Kidney tubule cell (primary cell): ENCODE measurements around the gene C1QTNF9.
A peak's percentile ranks its signal among the peaks of the same experiment; 100 is the strongest.
"Not testable (repeated sequence)": the region's sequence is repeated elsewhere in the genome, so short reads cannot be mapped to it uniquely, and the experiment has no call there.

Source experiments
- DNase-seq: peaks from one replicate; pipeline ENCODE4 v3.0.0-alpha.2; 2018; ENCODE audit warnings: low spot score

Gene C1QTNF9, protein sequence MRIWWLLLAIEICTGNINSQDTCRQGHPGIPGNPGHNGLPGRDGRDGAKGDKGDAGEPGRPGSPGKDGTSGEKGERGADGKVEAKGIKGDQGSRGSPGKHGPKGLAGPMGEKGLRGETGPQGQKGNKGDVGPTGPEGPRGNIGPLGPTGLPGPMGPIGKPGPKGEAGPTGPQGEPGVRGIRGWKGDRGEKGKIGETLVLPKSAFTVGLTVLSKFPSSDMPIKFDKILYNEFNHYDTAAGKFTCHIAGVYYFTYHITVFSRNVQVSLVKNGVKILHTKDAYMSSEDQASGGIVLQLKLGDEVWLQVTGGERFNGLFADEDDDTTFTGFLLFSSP

DNA sequence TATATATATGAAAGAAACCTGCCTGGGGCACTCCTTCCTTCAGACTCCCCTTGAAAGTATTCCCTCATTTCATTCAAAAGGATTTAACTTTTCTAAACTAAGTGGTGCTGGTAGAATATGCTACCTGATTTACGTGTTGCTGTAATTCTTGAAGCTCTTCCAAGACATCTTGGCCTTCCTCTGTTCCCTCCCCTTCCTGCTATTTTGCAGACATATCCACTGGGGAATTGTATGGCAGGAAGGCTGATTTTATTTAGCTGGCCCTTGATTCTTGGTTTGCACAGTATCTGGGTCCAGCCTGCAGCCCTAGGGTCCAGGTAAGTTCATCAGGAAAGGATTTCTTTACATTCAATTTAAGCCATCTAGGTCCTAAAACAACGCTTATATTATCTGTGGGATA is at the start of gene C1QTNF9:
TSS of gene C1QTNF9 (plus strand) at position 281 of the 400 bp plus-strand sequence. CDS start 6,424 bp downstream, outside the sequence.
- not testable (repeated sequence) for DNase-seq

DNA sequence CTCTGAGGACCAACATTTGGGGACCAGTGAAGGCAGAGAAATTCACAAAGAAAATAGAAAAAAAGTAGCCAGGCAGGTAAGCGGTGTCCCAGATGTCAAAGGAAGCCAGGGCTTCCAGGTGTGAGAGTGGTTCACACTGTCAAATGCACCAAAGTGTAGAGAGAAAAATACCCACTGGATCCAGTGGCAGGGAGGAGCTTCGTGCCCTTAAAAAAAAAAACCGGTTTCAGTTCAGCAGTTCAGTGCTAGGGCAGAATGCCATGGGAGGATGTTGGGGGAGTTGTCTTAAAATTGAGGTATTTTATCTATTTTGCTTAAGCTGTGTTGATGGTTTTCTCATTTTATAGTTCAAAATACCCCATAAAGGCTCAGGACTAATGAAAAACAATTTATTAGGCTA is 47.8 kb upstream of the C1QTNF9 start:
- peak; percentile 28 for DNase-seq

DNA sequence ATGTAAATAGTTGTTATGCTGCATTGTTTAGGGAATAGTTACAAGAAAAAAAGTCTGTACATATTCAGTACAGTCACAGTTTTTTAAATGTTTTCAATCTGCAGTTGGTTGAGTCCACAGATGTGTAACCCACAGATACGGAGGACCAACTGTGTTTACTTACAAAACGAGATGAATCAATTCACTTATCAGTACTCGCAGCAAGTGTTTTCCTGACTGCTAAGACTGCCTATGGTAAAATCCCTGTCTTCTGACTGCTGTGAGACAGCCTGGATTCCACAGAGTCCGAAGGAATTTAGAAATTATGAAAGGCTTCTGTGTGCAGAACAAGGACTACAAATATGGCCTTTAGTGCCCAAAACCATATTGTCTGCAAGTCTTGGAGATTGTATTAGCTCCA is 45.7 kb upstream of the C1QTNF9 start:
- DNase-seq, result no peak

DNA sequence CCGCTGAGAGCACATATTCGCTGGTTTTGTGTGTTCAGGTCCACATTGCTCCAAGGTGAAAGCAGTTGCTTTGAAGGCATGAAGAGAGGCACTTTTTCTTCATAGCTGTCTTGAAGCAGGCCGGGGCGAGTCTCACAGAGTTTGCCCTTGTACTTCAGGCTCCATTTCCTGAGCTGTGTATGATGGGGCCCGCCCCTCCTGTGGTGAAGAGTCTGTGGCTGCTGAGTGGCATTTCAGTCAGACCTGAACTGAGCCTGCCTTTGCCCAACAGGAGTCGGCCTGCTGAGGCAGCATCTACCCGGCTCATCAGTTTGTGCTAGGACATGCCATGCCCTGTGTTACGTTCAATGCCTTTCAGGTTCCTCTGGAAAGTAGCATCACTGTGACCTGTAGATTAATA is 44.4 kb upstream of the C1QTNF9 start:
- DNase-seq, result peak; percentile 30

DNA sequence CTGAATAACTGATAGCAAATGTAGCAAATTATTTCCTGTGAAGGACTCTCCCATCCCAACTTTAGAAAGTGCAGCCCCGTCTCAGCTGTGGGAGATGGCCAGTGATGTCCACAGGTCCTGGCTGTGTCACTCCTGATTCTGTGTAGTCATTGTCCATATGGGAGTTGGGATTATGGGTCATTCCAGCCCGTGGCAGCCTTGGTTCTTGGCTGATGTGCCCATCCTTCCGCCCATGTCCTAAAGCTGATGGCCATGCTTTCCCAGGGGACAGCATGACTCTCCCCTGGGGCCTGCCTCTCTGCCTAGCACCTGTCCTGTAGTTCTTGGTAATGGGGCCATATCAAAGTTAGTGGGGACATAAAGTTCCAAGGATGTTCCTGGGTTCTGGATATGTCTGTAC is 43.9 kb upstream of the C1QTNF9 start:
- DNase-seq, result no peak

DNA sequence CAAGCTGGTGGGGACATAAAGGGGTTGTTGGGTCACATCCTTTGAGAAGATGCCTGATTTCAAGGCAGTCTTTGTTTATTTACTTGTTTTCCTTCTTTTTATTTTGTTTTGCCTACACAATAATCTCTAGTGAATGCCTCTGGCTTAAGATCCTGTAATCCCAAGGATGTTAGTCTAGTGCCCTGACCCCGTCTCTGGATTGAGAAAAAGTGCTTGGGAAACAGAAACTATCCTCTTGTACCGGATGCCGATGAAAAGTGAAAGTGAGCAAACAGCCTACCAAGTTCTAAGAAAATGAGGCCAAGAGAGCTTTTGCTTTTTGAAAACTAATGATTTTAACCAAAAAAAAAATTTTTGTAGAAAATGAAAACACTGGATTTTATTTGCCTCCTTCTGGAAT is 42.1 kb upstream of the C1QTNF9 start:
- DNase-seq, result no peak

DNA sequence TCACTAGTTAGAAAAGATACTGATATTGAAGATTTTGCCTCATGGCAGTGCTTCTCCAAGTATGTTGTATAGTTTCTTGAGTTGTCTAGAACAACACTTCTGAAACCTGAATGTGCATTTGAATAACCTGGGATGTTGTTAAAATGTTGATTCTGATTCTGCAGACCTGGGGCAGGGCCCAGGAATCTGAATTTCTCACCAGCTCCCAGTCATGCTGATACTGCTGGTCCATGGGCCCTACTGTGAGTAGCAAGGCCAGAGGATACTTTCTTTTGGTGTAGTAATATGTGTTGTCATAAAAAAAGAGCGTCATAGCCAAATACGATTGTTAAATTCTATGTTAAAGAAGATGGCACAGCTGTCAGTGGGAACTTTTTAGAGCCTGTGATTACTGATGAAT is 41.6 kb upstream of the C1QTNF9 start:
- DNase-seq, result no peak

DNA sequence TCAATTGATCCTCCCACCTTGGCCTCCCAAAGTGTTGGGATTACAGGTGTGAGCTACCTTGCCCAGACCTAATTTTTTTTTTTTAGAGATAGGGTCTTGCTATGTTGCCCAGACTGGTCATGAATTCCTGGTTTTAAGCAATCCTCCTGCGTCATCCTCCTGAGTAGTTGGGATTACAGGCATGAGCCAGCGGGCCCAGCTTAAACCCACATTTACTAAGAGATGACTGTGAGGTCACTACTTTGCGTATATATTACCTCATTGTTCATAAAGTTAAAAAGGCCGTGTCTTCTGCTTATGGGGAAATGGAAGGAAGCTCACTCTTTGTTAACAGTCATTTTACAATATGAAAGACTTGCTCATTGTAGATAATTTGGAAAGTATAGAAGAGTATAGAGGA is 39.6 kb upstream of the C1QTNF9 start:
- DNase-seq, result no peak

DNA sequence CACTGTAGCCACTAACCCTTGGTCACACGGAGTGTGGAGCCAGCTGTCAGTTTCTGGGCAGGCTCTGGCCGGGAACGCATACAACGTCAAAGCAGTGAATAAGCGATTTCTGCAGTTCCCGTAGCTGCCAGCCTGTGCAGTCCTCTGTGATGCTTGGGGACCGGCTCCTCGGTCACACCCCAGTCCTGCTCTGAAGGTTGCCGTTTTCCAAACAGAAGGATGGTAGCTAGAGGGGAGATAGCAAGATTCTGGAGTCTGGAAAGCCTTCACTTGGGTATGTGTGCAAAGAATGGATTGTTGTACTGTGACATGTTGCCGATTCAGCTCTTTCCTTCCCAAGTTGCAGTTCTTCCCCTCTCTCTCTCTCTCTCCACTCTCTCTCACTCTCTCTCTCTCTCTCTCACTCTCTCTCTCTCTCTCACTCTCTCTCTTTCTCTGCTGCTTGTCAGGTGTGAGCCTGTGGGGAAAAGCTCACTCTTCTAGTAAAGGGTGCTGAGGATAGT is 38.7 kb upstream of the C1QTNF9 start:
- peak; percentile 71 for DNase-seq

DNA sequence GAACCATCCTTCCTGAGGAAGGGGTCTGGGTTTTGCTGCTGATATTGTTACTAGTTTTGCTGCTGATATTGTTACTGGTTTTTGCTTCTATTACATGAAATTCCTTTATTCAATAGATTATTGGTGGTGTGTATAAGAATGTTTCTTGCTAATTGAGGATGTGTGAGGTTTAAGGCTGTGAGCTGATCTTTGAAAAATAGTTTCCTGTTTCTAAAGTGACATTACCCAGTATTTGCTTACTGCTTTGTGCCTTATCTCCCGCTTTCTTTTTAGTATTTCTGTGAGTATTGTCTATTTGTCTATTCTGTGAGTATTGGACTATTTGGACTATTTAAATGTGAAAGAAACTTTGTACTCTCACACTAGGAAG is 38.2 kb upstream of the C1QTNF9 start:
- DNase-seq, result no peak

DNA sequence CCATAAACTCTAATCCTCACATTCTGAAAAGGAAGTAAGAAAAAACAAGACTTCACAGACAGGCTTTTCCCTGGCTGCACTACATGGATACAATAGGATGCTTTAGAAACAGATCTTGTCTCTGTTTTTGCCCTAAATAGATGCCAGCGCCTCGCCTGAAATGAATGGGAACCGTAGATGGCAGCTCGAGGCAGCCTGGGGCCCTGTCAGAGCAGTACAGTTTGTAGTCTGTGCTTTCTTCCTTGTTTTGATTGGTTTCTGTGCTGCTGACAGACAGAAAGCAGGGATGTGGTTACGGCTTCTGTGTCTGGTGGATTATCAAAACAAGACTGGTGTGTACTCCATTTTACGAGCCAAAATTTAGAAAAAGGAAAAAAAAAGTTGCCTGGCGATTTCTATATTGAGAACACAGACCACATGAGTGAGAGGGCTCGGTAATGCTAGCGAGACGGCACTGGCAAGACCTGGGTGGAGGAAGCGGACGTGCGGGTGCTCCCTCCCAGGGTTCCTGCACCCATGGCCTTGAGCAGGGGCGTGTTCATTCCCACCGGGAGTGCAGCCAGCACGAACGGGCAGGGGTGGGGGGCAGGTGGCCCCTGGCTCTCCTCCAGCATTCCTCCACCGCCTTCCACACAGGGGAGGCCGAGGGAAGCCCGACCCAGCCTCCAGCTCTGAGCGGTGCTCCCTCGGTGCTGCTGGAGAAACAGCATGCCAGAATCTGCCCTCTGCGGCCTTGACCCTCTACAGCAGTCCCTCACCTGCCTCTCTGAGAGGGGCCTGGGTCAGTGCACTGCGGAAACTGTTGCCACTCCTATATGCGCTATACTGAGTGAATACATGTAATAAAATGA is 37.6 kb upstream of the C1QTNF9 start:
- DNase-seq, result peak; percentile 76

DNA sequence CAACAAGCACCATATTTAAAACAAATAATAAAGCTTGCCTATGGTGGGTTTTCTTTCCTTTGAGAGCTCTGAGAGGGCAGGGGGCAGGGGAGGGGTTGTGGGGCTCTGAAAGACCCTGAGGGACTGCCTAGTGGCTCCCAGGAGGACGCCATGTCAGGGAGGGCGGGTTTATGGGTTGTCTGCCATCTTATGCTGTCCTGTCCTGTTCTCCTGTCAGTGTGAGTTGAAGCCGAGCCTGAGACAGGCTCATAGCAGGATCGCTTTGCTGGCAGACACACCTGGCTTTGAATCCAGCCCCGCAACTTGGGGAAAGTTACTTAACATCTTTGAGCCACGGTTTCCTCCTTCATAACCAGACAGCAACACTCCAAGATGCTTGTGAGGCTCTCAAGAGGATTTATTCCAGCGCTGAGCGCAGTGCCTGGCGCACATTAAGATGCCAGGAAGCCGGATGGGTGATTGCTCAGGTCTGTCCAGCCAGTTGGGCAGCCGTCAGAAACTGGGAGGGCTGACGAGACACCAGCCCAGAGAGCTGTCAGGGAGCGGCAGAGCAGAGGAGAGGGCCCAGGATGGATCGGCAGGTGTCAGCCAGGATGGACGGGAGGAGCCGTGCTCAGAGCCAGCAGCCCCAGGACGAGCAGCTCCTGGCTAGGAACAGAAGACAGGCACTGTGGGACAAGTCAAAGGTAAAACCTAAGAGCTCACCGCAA is 36.8 kb upstream of the C1QTNF9 start:
- DNase-seq, result peak; percentile 45

DNA sequence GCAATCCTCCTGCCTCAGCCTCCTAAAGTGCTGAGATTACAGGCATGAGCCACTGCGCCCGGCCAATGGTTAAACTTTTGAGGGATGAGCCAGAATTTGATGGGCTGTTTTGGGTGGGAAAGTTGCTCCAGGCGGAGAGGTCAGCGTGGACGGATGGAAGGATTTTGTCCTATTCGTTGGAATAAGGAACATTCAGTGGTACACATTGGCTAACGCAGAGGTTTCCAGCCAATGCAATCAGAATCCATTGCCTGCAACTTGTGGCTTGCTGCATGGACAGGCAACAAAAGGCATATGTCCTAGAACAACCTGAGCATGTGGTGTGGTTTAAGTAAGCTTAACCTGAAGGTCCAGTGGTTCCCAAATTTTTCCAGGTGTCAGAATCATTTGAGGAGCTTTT is 35.5 kb upstream of the C1QTNF9 start:
- no peak for DNase-seq

DNA sequence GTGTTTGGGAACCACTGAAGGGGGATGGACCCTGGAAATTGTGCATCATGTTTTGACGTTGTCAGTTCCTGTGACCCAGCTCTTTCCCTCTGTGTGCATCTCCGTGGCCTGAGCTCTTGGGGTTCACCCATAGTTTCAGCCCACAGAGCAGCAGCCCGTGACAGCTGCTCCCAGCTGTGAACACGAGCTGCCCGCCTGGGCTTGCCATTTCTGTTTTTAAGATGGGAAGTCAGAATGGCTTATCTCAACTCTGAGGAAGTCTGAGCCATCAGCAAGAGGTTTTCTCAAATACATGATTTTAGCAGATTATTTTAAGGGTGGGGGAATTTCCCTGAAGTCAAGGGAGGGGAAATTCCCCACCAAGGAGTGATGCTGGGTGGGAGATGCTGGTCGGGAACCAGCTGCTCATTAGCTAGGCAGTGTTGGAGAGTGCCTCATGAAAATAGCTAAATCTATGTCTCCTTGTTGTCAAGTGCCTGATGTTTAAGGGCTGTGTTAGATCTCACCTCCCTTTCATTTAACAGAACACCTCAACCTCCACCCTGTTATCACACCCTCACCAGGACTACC is 34.8 kb upstream of the C1QTNF9 start:
- no peak for DNase-seq

DNA sequence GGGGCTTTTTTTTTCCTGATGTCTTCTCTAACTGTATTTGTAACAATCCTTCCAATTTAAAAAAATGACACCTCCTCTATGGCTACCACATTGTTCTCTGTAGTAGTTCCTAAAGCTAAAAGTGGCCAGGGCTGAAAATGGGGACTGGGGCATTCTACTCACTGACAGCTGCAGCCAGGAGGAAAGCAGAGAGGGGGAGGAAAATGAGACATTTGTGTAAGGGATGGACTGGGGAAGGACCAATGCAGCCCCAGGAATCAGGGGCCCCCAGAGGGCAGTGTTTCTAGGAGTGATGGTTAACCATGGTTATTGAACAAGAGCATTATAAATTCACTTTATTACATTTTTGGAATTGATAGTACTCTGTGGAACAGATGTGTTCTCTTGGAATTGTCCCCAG is 34.3 kb upstream of the C1QTNF9 start:
- no peak for DNase-seq

DNA sequence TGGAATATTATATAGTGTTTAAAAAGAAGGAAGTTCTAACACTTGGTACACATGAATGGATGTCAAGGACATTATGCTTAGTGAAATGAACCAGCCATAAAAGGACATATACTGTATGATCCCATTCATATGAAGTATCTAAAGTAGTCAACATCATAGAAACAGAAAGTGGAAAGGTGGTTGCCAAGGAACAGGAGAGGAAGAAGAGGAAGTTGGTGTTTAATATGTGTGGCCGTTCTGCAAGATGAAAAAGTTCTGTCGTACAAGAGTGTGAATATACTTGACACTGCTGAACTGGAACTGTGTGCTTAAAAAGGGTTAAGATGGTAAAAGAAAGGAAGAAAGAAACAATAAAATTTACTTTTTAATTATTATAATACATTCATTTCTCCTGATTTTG is 33.1 kb upstream of the C1QTNF9 start:
- no peak for DNase-seq

DNA sequence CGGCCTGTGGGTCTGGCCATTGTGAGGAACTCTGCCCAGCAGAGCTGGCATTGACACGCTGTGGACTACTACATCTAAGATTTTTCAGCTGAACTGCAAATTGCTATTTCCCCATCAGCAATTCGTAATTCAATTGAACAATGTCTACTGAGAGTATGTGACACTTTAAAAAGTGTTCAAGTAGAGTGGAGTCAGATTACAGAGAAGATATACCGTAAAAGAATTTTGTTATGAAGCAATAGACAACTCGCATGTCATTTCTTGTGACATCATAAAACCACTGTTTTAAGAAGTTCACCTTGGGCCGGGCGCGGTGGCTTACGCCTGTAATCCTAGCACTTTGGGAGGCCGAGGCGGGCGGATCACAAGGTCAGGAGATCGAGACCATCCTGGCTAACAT is 32.5 kb upstream of the C1QTNF9 start:
- no peak for DNase-seq

DNA sequence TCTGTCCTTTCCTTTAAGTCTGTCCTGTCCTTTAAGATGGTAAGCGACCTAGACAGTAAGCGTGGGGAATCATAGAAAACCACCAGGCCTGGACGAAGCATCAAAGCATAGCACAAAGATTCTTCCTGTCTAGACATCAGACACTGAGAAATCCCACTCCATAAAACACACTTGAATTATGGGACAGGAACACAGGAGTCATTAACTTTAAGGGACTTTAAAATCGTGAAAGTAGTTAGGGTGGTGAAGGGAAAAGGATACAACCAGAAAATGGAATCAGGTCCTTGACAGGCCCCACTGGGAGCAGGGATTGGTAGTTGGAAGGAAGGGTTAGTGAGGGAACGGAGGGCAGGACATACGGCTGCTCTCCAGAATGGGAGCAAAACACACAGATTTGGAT is 31.6 kb upstream of the C1QTNF9 start:
- no peak for DNase-seq

DNA sequence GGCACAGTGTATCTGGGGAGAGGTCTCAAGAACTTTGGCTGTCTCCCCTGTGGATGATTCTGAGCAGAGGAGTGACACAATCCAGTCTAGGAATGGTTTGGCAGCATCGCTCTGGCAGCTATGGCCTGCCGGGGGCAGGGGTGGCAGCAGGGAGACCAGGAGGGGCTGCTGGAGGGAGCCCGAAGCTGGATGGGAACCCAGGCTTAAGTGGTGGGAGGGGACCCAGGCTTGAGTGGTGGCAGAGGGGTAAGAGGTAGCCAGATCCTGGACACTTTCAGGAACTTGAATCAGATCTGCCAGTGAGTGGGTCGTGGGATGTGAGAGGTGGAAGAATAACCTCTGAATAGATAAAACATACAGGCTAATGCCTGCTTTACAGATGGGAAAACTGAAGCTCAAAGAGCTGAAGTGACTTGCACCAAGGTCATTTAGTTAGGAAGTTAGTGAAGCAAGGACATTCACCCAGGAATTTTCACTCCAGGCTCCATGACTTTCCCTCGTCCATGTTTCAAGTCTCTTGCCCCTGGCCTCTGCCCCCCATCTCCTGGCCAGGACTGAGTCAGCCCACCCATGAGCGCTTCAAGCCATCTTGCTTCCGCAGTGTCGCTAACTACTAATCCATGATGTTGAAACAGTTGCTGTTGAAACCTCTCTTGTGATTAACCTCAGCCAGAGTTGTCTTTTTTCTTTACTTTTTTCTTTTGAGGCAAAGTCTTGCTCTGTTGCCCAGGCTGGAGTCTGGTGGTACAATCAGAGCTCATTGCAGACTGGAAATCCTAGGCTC is 29.9 kb upstream of the C1QTNF9 start:
- DNase-seq, result no peak

DNA sequence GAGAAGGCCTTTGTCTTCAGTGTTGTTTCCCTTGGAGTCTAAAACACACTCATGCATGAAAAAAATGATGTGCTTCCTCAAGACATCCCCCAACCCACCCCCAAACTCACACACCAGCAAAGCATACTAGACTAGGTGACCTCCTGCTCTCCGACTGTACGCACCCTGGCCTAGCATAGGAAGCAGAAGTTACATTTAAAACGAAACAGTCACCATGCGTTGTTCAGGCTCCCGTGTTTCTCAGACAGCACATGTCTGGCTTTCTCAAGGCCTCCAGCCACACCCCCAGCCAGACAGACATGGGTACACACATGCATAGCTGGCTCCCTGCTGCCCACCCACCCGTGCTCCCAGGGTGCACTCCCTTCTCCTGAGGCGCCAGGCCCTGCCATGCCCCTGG is 28.7 kb upstream of the C1QTNF9 start:
- peak; percentile 54 for DNase-seq

DNA sequence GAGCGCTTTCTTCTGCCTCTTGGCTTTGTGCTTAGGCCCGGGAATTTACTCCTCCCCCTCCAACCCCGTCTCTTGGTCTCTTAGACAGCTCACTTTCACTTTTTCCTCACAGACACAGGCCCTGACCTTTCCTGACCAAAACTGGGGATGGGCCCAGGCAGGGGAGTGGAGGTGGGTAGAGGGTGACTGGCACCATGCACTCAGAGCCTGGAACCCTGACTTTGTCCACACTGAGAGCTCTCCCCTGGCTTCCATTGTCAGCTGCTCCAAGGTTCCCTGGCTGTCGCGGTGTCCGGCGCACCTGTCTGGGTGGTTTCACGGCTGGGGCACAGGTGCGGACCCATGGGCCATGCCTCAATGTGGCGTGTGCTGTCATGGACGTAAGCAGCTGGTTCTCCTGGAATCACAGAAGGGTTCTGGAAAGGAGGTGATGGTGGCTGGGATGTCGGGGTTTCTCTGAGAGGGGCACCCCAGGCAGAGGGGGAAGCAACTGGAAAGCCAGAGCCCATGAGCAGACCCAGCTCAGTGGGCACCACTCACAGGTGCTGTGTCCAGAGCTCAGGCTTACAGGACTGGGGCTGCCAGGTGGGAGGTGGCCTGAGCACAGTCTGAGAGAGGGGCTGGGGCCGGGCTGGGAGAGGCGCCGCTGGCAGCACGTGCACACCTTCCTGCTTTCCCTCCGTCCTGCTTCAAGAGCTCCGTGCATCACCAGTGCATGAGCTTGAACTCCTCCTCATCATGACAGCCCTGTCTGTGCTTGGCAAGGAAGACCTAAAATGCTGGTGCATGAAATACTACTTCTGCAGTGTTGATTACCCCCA is 28.0 kb upstream of the C1QTNF9 start:
- no peak for DNase-seq
